ENCODE measurements around the gene CAPRIN1.
"Not testable (repeated sequence)": the region's sequence is repeated elsewhere in the genome, so short reads cannot be mapped to it uniquely, and the experiment has no call there.

The CAPRIN1 gene

DNA sequence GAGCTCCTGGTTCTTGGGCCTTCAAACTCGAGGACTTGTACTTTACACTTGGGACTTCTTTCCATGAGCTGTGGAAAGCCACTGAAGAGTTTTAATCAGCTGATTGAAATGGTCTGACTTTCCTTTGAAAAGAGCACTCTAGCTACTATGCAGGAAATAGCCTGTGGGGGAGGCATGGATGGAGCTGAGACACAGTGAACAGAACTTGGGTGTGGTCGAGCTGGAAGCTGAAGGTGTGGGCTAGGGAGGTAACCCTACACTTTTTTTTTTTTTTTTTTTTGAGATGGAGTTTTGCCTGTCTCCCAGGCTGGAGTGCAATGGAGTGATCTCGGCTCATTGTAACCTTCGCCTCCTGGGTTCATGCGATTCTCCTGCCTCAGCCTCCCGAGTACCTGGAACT lies 17.5 kb upstream of the CAPRIN1 start:
- Mint-ChIP-seq H3K9me3 (no peaks in the 10 kb centered on the region), H3K36me3 (no peaks in the 10 kb centered on the region), H3K27me3 (peaks cover 4% of the 10 kb centered on the region), H3K4me3 (no peak overlapping the region), H3K27ac (no peak overlapping the region), H3K4me1 (no peaks in the 10 kb centered on the region)
- CTCF ChIA-PET = interaction anchor here (0.5 kb wide), 1 partner anchor 1322 kb away, joined by 3 read pairs; no protein-coding TSS in a partner anchor
- DNase-seq = no peak

DNA sequence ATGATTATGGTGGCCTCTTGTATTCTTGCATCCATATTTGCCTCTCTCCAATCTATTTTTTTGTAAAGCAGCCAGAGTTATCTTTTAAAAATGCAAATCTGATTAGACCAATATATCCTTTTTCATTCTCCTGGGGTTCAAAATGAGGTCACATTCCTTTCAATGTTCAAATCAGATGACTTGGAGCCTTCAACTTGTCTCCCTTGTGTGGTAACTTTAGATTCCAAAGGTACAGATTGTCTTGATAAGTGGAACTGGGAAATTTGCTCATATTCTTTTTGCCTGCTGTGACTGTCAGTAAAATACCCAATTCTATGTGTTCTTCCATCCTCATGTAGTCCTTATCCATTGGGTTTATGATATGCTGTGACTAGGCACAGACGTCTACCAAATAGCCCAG lies 15.1 kb upstream of the CAPRIN1 start:
- H3K36me3 Mint-ChIP-seq = no peaks in the 10 kb centered on the region

DNA sequence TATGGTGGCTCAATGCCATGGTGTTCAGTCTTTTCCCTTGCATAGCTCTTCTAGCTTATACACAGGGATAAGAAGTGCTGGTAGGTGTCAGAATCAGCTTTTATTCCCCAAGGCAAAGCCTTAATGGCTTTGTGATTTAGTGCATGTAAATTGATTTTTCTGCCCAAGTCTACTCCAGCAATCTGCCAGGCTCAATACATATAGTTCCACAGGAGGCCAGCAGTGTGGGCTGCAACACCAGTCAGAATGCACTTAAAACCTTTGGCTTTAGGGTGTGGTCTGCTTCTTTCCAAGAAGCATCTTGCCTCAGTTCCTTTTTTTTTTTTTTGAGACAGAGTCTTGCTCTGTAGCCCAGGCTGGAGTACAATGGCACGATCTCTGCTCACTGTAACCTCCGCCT lies 14.5 kb upstream of the CAPRIN1 start:
- Mint-ChIP-seq H3K27me3 (peaks cover 4% of the 10 kb centered on the region), H3K9me3 (no peaks in the 10 kb centered on the region), H3K36me3 (no peaks in the 10 kb centered on the region), H3K27ac (no peak overlapping the region), H3K4me1 (no peaks in the 10 kb centered on the region), H3K4me3 (no peak overlapping the region)
- DNase-seq = no peak
- CTCF ChIA-PET = interaction anchor here (0.9 kb wide), 2 partner anchors 40 to 228 kb away, joined by 3 read pairs; no protein-coding TSS in a partner anchor

More for the DNA sequence above, 15.1 kb upstream of the CAPRIN1 start:
- Mint-ChIP-seq H3K9me3 (no peaks in the 10 kb centered on the region), H3K27ac (no peak overlapping the region), H3K4me1 (no peaks in the 10 kb centered on the region), H3K4me3 (no peak overlapping the region), H3K27me3 (peaks cover 4% of the 10 kb centered on the region)
- CTCF ChIA-PET = no interaction called here
- DNase-seq = no peak

DNA sequence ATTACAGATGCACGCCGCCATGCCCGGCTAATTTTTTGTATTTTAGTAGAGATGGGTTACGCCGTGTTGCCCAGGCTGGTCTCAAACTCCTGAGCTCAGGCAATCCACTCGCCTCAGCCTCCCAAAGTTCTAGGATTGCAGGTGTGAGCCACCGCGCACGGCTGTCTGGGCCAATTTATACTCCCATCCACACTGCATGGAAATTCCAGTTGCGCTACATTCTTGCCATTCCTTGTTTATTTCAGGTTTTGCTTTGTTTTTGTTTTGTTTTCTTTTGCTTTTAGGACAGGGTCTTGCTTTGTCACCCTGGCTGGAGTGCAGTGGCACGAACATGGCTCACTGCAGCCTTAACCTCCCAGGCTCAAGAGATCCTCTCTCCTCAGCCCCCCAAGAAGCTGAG lies 11.0 kb upstream of the CAPRIN1 start:
- Mint-ChIP-seq H3K27ac (no peak overlapping the region), H3K36me3 (no peaks in the 10 kb centered on the region), H3K27me3 (peaks cover 17% of the 10 kb centered on the region), H3K4me1 (peaks cover 6% of the 10 kb centered on the region), H3K9me3 (no peaks in the 10 kb centered on the region), H3K4me3 (no peak overlapping the region)
- CTCF ChIA-PET = no interaction called here
- DNase-seq = no peak

DNA sequence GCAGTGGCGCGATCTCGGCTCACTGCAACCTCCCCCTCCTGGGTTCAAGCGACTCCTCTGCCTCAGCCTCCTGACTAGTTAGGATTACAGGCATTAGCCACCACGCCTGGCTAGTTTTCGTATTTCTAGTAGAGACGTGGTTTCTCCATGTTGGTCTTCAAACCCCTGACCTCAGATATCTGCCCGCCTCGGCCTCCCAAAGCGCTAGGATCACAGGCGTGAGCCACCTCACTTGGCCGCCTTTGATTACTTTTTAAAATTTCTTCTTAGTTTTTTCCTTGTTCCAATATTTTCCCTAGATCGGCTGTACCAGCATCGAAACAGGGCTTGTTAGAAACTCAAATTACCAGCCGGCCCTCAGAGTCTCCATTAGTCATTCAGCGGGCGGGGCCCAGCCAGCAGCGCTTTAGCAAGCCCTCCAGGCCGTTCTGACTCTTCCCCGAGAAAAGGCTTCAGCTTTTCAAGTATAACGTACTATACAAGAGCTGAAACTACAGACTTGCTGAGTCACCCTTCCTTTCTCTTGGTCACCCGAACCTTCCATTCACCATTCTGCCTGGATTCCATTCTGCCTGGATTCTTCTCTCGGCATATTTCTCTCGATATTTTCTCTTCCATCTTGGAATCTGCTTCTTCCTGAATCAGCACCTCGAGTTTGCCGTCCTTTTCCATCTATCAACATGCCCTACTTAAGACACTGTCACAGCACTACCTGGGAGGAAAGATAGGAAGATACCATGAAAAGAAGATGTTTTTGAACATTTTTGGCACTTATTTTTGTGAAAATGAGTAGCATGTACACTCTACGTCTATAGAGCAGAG lies 6.7 kb upstream of the CAPRIN1 start:
- peaks cover 27% of the 10 kb centered on the region for H3K27me3 Mint-ChIP-seq
- H3K4me3 Mint-ChIP-seq = no peak overlapping the region
- CTCF ChIA-PET = no interaction called here
- no peaks in the 10 kb centered on the region for H3K36me3 Mint-ChIP-seq
- DNase-seq = no peak
- H3K9me3 Mint-ChIP-seq = no peaks in the 10 kb centered on the region
- H3K4me1 Mint-ChIP-seq = peaks cover 6% of the 10 kb centered on the region
- H3K27ac Mint-ChIP-seq = no peak overlapping the region

DNA sequence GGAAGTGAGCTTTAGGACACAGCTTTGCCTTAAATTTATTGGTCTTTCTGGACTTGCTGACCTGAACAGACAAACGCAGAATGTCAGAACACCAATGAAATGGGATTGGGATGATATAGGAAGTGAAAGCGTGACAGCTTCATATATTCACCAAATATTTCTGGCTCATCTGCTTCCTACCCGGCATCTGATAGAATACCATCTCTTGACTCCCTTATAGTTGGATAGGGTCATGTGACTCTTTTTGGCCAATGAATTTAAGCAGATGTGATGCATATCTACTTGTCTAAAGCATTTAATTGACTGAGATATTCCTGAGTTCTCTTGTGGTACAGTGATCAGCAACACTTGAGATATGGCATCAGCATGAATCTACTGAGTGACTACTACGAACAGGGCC lies 2.5 kb upstream of the CAPRIN1 start:
- H3K4me3 Mint-ChIP-seq = no peak overlapping the region
- CTCF ChIA-PET = no interaction called here
- H3K4me1 Mint-ChIP-seq = peaks cover 20% of the 10 kb centered on the region
- H3K27ac Mint-ChIP-seq = no peak overlapping the region
- H3K27me3 Mint-ChIP-seq = peaks cover 22% of the 10 kb centered on the region
- DNase-seq = no peak
- H3K9me3 Mint-ChIP-seq = no peaks in the 10 kb centered on the region
- peaks cover 11% of the 10 kb centered on the region for H3K36me3 Mint-ChIP-seq

DNA sequence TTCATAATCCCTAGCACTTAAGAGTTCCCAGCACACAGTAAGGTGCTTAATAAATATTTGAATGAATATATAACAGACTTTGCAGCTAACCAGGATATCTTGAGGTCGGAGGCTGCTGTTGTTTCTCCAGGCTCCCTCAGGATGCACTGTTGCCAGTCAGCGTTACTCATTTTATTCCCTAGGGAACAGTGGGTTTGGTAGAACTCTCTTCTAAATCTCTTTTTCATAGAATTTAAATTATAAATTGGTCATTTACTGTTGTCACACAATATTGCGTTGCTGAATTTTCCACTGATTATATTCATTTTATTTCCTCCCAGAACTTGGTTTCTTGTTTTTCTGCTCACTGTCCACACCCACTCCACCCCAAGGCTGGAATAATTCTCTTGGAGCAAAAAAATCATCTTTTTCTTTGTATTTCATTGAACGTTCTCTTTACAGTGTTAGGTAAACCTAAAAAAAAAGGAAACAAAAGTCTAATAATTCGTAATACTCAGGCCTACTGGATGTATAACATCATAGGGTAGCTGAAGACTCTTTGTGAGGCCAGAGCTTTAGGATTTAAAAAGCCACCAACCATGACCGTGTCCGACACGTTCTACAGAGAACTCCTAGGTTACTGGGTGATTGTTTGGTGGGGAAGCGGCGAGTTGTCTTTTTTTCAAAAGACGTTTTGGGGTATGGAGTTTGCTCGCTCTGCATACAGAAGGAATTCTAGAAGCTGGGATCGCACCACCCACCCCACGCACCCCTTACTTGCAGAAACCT lies 766 bp upstream of the CAPRIN1 start:
- Mint-ChIP-seq H3K4me3 (peak overlapping the region; percentile 81), H3K27ac (peak overlapping the region; percentile 93), H3K4me1 (peaks cover 32% of the 10 kb centered on the region), H3K27me3 (peaks cover 8% of the 10 kb centered on the region), H3K36me3 (peaks cover 16% of the 10 kb centered on the region), H3K9me3 (no peaks in the 10 kb centered on the region)
- no peak for DNase-seq
- CTCF ChIA-PET = interaction anchor here (0.7 to 1.8 kb wide), 4 partner anchors 9 to 64 kb away, joined by 3 to 6 read pairs (median 4); no protein-coding TSS in a partner anchor

DNA sequence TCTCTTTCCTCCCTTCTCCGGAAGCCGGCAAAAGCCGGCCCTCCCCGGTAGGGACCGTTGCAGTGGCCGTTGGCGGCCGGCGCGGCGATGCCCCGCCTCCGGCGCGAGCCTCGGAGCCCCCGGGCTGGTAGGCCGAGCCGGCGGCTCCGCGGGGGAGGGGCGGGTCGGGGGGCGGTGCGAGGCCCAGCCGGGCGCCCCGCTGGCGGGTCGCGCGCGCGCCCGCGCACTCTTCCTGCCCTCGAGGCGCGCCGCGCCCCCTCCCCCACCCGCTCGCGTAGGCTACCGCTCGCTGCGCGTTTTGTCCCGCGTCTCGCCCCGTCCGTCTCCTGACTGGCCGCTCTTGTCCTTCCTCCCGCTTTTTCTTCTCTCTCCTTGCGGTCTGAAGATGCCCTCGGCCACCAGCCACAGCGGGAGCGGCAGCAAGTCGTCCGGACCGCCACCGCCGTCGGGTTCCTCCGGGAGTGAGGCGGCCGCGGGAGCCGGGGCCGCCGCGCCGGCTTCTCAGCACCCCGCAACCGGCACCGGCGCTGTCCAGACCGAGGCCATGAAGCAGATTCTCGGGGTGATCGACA lies 591 bp downstream of the CAPRIN1 start:
- Mint-ChIP-seq H3K27ac (peak overlapping the region; percentile 98), H3K4me1 (peaks cover 41% of the 10 kb centered on the region), H3K27me3 (no peaks in the 10 kb centered on the region), H3K9me3 (no peaks in the 10 kb centered on the region), H3K4me3 (peak overlapping the region; percentile 97), H3K36me3 (peaks cover 18% of the 10 kb centered on the region)
- CTCF ChIA-PET = no interaction called here
- peak; percentile 90 for DNase-seq

DNA sequence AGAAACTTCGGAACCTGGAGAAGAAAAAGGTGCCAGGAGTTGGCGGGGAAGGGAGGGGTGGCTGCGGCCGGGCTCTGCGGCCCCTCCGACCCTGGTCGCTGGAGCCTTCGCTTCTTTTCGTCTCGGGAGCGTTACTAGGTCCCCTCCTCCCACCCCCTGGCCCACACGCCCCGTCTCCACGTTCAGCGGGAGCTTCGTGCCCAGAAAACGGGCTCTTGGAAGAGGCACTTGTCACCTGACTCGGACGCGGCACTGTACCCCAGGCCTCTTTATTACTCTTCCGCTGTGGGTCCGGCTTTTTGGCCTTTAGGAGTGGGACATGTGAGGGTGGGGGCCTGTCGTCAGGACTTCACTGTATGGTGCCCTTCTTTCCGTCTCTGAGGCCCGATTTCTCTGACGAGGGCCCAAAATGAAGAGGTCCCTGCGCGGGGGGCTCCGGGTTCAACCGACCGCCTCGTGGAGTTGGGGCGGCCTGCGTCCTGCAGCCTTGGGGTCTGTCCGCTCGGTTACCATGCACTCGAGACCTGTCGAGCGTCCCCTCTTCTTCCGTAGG lies 1.2 kb downstream of the CAPRIN1 start:
- peak; percentile 44 for DNase-seq
- peaks cover 20% of the 10 kb centered on the region for H3K36me3 Mint-ChIP-seq

DNA sequence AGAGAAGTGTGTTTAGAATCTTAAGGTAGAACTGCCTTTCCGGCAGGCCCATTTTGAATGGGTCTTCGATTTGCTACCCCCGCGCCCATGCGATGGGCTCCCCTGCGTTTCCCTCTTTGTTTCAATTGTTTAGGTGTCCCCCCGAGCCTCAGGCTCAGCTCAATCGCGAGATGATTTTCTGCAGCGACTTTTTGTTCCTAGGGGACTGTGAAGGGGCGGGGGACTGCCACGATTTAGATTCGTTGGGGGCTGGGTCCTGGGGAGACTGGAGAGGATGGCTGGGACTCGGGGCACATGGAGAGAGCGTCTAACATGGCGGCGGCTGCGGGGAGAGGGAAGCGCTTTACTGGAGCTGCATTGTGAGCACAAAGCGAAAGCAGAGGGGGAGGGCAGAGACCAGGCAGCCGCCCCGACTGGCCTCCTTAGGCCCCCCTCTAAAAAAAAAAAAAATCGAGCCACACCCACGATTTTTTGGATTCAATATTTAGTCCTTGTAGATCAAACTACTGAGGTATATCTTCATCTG lies 1.7 kb downstream of the CAPRIN1 start:
- DNase-seq = peak; percentile 88
- H3K36me3 Mint-ChIP-seq = peaks cover 21% of the 10 kb centered on the region
- CTCF ChIA-PET = interaction anchor here (1.6 kb wide), 1 partner anchor 56 kb away, joined by 6 read pairs; no protein-coding TSS in a partner anchor
- no peaks in the 10 kb centered on the region for H3K9me3 Mint-ChIP-seq
- H3K27ac Mint-ChIP-seq = peak overlapping the region; percentile 98
- no peaks in the 10 kb centered on the region for H3K27me3 Mint-ChIP-seq
- H3K4me1 Mint-ChIP-seq = peaks cover 45% of the 10 kb centered on the region
- peak overlapping the region; percentile 97 for H3K4me3 Mint-ChIP-seq

More for the DNA sequence above, 1.2 kb downstream of the CAPRIN1 start:
- peak overlapping the region; percentile 97 for H3K4me3 Mint-ChIP-seq
- peaks cover 44% of the 10 kb centered on the region for H3K4me1 Mint-ChIP-seq
- no peaks in the 10 kb centered on the region for H3K27me3 Mint-ChIP-seq
- CTCF ChIA-PET = interaction anchor here (1.6 kb wide), 1 partner anchor 55 kb away, joined by 6 read pairs; no protein-coding TSS in a partner anchor
- H3K27ac Mint-ChIP-seq = peak overlapping the region; percentile 98
- no peaks in the 10 kb centered on the region for H3K9me3 Mint-ChIP-seq

DNA sequence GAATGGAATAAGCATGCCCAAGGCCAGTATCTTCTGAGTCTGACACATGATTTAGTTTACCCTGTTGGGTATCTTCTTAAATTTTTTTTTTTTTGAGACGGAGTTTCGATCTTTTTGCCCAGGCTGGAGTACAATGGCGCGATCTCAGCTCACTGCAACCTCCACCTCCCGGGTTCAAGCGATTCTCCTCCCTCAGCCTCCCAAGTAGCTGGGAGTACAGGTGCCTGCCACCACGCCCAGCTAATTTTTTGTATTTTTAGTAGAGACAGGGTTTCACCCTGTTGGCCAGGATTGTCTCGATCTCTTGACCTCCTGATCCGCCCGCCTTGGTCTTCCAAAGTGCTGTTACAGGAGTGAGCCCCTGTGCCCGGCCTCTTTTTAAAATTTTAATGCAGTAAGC lies 2.8 kb downstream of the CAPRIN1 start:
- H3K27ac Mint-ChIP-seq, H3K9me3 Mint-ChIP-seq, H3K27me3 Mint-ChIP-seq, DNase-seq: not testable (repeated sequence)
- peaks cover 56% of the 10 kb centered on the region for H3K4me1 Mint-ChIP-seq
- H3K4me3 Mint-ChIP-seq = peak overlapping the region; percentile 97
- H3K36me3 Mint-ChIP-seq = peaks cover 30% of the 10 kb centered on the region
- CTCF ChIA-PET = interaction anchor here (1.6 kb wide), 1 partner anchor 57 kb away, joined by 6 read pairs; no protein-coding TSS in a partner anchor

DNA sequence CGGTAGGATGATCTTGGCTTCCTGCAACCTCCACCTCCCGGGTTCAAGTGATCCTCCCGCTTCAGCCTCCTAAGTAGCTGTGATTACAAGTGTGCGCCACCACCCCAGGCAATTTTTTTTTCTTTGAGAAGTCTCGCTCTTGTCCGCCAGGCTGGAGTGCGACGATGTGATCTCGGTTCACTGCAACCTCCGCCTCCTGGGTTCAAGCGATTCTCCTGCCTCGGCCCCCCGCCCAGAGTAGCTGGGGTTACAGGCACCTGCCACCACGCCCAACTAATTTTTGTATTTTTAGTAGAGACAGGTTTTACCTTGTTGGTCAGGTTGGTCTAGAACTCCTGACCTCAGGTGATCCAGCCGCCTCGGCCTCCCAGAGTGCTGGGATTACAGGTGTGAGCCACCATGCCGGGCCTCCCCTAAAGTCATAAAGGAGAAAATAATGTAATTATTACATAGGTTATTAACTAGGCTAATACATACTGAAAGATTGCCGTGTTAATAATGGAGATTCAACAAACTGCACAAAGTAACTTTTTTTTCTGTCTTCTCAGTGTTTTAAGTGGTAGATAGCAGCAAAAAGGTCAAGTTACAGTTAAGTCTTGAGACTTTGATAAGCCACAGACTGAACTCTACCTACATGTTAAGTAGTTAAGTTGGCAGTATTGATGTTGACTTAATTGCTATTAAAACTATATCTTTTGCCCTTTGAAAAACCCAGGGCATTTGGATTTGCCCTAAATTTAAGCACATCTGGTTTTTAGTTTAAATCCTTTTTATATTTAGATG lies 3.9 kb downstream of the CAPRIN1 start:
- CTCF ChIA-PET = no interaction called here

DNA sequence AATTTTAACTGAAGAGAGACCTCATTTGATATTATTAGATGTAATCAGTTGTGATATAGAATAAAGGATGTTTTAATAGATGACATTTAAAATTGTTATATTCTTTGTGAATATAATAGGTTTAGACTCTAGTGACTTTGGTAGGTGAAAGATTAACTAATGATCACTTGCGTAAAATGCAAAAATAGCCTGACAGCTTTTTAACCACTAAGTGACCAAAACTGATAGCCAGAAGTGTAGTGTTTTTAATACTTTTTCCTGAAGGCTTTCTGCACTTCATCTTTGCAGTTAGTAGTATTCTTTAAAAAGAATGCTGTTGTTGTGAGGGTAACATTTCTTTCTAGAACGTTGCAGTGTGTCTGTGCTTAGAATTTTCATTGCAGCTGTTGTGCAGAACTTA lies 5.1 kb downstream of the CAPRIN1 start:
- CTCF ChIA-PET = no interaction called here
- Mint-ChIP-seq H3K4me1 (peaks cover 53% of the 10 kb centered on the region), H3K27ac (no peak overlapping the region), H3K27me3 (no peaks in the 10 kb centered on the region), H3K36me3 (peaks cover 33% of the 10 kb centered on the region), H3K9me3 (no peaks in the 10 kb centered on the region), H3K4me3 (no peak overlapping the region)
- no peak for DNase-seq

More for the DNA sequence above, 3.9 kb downstream of the CAPRIN1 start:
- H3K4me1 Mint-ChIP-seq = peaks cover 57% of the 10 kb centered on the region
- no peaks in the 10 kb centered on the region for H3K9me3 Mint-ChIP-seq
- peaks cover 33% of the 10 kb centered on the region for H3K36me3 Mint-ChIP-seq
- H3K27ac Mint-ChIP-seq = peak overlapping the region; percentile 28
- DNase-seq = no peak
- H3K4me3 Mint-ChIP-seq = peak overlapping the region; percentile 10
- H3K27me3 Mint-ChIP-seq = no peaks in the 10 kb centered on the region
